Effector CD8-positive, alpha-beta T cell (primary cell): Measurements from ENCODE around the gene LRRC45.
A peak's percentile ranks its signal among the peaks of the same experiment; 100 is the strongest.

Experiments used
- DNase-seq: peaks from one replicate; lab custom pipeline; 2025; lab: John Stamatoyannopoulos, UW

LRRC45 gene

GRCh38 chr17:82050761-82051641 is 27.9 kb downstream of the LRRC45 start:
- DNase-seq = no peak

DNA sequence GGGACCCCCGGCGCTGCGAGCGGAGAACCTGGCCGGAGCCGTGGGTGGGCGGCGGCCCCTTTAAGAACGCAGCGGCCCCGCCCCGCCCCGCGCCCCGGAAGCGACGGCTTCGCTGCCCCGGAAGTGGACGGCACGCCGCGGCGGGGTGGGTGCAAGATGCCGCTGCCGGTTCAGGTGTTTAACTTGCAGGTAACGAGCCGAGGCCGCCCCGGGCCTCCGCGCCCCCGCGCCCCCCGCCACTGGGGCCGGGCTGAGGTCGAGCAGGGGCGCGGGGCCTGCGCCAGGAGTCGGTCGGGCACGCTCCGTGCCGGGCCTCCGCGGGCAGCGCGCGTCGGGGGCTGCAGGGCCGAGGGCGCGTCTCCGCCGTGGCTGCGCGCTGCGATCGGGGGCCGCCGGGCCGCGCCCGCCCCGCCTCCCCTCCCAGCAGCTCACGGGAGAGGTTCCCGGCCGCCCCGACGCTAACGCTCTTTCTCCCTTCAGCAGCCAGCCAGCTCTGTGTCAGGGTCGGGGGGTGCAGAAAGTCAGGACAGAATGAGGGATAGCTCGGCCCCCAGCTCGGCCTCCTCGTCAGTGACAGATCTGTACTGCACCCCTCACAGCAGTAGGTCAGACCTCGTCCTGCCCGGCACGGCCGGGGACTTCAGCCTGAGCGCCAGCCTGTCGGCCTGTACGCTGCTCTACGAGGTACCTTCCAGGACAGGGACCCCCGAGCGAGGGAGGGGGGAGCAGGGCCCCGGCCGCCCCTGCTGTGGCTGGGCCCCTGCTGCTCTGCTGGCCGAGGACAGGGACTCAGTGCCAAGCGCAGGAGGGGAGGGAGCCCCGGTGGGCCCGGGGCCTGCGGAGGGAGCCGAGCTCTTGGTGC is 28.9 kb downstream of the LRRC45 start, which contains the start of the genes GPS1 and RFNG:
TSS of gene GPS1 (plus strand) at position 123 of the 862 bp plus-strand sequence. CDS start at position 157, 34 bp downstream.
TSS of gene RFNG (minus strand) at position 36 of the 862 bp plus-strand sequence. CDS start 45 bp downstream, outside the sequence.
- DNase-seq = peak; percentile 63

DNA sequence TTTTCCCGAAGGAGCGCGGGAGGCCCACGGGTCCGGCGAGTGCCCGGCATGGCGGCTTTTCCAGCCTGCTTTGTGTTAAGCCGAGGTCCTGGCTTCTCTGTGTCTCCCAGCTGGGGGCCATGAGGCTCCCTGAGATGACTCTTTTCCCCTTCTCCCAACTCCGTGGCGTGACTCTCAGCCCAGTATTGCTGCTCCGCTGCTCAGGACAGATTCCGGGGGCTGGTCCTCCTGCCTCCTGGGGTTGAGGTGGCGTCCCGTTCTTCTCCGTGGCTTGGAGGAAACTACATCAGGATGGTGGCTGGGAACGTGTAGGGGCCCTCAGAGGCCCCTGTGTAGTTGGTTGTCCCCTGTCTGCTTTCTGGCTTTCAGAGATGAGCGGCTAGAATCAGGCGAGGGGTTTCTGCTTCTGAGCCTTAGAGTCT is 29.5 kb downstream of the LRRC45 start:
- DNase-seq = no peak

GRCh38 chr17:82053130-82053529 is 30.0 kb downstream of the LRRC45 start:
- DNase-seq = no peak

DNA sequence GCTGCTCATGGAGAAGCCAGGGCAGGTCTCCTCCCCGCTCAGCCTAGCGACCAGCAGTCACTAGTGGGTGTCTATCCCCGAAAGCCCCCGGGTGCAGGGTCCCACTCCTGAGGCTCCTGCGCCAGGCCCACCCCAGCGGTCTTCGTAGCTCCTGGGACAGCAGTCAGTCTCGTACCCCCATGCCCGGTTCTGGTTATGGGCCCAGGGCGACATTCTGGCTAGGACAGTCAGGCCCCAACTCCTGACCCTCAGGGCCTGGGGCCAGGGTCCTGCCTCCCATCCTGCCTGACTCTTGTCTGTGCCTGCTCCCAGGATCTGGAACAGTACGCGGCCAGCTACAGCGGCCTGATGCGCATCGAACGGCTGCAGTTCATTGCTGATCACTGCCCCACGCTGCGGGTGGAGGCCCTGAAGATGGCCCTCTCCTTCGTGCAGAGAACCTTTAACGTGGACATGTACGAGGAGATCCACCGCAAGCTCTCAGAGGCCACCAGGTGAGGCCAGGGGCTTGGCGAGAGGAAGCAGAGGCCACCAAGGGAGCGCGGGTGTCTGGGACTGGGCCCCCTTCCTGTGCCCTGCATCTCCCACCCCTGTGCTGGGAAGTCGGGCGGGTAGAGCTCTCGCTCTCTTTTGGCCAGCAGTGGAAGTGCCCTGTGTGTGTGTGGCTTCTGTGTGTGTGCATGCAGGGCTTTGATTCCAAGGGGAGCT is 30.6 kb downstream of the LRRC45 start:
- DNase-seq = no peak

GRCh38 chr17:82054351-82055022 is 31.4 kb downstream of the LRRC45 start:
- DNase-seq = no peak

DNA sequence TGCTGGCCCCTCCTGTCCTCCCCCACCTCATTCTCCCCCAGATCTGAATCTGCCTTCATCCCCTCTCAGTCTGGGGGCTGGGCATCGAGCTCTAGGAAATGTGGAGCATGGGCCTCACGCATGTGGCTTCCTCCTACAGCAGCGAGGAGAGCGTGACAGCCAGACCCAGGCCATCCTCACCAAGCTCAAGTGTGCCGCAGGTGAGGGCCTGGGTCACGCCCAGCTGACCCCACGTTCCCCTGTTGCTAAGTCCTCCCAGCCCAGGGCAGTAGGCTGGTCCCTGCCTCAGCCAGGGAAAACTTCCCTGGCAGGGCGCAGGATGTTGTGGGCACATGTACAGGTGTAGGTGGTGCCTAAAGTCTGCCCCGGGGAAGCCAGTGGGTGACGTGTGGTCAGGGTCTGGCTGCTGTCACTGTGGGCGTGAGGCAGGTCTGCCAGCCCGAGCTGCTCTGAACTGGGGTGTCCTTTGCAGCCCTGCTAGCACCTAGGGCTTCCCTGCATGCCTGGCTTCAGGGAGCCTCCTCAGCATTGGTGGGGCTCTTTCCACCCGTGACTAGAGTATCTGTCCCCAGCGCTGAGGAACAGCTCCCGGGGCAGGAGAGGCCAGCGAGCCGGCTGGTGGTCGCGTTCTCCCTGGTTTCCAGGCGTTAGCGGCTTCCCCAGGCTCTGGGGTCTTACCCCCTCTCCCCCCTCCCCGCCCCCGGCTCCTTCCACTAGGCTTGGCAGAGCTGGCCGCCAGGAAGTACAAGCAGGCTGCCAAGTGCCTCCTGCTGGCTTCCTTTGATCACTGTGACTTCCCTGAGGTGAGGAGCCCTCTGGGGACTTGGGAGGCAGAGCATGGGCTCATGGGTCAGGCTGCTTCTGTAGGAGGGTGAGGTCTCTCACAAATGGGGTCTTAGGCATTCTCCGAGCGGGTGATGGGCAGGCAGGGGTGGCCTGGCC is 32.2 kb downstream of the LRRC45 start:
- DNase-seq = no peak

DNA sequence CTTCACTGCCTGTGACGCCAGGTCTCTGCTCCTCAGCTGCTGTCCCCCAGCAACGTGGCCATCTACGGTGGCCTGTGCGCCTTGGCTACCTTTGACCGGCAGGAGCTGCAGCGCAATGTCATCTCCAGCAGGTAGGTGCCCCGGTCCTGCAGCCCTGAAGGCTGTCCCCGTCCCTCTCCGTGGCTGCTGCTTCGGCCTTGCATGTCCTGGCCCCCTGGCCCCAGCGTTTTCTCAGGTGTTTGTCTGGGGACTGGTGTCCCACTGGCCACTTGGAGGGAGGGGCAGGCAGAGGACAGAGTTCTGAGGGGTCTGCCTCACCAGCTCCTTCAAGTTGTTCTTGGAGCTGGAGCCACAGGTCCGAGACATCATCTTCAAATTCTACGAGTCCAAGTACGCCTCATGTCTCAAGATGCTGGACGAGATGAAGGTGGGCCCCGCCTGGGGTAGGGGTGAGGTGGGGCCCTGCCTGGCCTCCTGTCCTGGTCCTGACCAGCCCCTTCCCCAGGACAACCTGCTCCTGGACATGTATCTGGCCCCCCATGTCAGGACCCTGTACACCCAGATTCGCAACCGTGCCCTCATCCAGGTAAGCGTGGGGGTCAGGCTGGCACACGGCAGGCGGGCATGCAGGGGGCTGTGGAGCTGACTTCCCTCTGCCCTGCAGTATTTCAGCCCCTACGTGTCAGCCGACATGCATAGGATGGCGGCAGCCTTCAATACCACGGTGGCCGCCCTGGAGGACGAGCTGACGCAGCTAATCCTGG is 33.0 kb downstream of the LRRC45 start:
- no peak for DNase-seq

DNA sequence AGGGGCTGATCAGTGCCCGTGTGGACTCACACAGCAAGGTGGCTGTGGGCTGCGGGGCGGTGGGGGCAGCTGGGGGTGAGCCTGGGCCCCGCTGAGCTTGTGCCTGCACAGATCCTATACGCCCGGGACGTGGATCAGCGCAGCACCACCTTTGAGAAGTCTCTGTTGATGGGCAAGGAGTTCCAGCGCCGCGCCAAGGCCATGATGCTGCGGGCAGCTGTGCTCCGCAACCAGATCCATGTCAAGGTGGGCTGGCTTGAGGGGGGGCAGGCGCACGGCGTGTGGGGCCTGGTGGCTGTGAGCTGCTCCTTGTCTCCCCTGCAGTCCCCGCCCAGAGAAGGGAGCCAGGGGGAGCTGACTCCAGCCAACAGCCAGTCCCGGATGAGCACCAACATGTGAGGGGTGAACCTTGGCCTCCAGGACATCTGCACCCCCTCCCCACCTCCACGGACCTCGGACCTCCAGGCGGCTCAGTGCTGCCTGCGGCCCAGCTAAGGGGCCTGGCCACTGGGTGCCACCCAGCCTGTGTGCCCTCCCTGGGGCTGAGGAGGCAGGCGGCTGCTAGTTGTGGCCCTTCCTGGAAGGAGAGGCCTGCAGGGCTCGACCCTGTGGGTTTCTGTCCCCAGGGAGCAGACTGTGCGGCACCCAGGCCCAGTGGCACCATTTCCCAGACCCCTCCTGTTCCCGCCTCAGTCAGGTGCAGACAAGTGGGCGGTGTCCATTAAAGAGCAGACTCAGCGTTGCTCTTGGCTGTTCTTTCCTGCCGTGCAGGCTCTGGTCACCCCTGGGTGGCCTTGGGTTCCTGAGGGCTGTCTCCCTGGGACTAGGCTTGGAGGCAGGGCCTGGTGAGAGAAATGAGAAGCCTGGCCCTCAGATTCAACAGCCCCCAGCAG is 33.9 kb downstream of the LRRC45 start:
- DNase-seq = no peak

- DNase-seq = no peak
Observed at GRCh38 chr17:82058230-82058854, 35.2 kb downstream of the LRRC45 start.

GRCh38 chr17:82058855-82059249 is 35.7 kb downstream of the LRRC45 start:
- no peak for DNase-seq

DNA sequence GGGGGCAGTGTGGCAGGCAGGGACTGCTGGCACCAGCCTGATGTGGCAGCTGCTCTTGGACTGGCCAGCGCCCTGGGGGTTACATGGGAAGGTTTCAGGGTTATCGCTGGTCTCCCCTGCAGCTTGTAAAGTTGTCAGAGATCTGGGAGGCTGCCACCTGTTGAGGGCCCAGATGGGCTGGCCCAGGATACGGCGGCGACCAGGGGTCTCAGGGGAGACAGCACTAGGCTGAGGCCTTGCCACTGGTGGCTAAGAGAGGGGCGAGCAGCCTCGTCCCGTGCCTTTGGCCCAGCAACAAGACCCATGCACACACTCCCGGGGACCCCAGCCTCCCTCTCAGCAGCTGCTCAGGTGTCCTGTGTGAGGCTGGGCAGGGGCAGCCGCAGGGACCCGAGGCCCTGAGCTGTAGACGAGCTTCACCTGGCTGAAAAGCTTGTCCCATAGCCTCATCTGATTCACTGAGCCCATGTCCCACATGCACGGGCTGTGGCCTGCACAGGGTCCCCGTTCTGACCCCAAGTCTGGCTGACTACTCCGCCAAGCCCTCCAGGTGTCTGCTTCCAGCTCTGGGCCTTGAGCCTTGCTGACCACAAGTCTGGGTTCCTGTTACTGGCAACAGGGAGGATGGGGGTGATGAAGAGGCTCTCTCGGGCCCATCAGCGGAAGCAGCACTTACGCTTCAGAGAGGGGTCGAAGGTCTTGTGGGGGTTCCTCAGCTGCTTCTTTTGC is 36.3 kb downstream of the LRRC45 start:
- no peak for DNase-seq

DNA sequence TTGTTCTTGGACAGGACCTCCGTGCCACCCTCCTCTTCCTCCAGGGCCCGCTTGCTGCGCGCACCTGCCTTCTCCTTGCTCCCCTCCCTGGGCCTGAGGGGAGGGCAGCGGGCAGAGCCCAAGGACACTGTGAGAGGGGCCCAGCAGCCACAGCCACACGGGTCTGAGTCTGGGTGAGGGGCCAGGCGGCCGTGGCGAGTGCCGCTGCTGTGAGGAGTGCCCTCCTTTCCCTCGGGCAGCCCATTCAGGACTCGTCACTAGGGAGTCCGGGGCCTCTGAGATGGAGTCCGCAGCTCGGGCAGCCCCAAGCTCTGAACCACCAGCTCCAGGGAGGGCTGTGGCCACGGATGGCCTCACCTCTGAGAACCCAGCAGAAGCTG is 36.9 kb downstream of the LRRC45 start:
- no peak for DNase-seq

- DNase-seq = no peak
Observed at GRCh38 chr17:82060614-82061013, 37.5 kb downstream of the LRRC45 start.

DNA sequence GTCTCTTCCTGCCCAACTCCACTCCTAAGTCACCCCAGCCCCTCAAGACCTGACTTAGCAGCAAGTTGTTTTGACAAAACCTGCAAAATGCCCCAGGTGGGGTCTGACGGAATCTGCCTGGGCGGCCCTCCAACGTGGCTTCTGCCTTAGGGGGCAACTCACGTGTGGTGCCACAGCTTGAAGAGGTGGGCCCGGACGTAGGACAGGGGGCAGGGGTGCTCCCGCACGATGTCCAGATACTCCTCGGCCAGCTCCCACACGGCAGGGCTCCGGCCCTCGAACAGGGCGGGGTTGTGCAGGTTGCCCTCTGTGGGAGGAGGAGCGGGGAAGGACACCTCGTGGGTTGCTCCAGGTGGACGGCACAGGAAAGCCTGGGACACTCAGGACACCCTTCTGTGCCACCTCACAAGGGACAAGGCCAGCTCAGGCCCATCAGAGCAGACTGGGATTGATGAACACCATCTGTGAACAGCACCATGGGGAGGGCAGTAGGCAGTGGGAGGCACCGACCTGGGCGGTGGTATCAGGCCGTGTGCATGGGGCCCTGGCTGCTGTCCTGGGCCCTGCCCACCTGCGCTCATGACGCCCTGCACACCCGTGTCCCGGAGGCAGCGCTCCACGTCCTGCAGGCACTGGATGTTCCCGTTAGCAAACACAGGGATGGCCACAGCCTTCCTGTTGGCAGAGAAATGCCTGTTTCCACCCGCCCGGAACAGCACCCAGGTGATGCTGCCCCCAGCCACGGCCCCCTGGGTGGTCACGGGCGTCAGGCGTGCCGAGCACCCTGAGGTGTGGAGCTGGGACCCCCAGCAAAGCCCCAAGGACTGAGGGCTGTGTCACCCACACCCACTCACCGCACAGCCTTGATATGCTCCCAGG is 38.2 kb downstream of the LRRC45 start:
- no peak for DNase-seq
